ENCODE measurements around the gene ARHGAP10. TPM values are rescaled to one million over a fixed set of nuclear protein-coding genes. Genes with fewer than 3 reads are reported as not detected.
A peak's percentile ranks its signal among the peaks of the same experiment; 100 is the strongest.

Gene ARHGAP10
- total RNA-seq, 1 donor from 2014 or later: 20.2 TPM

- H4K20me1 ChIP-seq (ENCODE audit: low read depth): no peaks in the 10 kb centered on the region
- no peak overlapping the region for H3K4me3 ChIP-seq
- peaks cover 10% of the 10 kb centered on the region for H3K9me3 Mint-ChIP-seq
- H3K4me2 ChIP-seq: peak overlapping the region; percentile 47
- H3K36me3 ChIP-seq: no peaks in the 10 kb centered on the region
- H3K27me3 Mint-ChIP-seq (ENCODE audit: insufficient read depth, low read depth): peaks cover 6% of the 10 kb centered on the region
- H3K36me3 Mint-ChIP-seq: peaks cover 5% of the 10 kb centered on the region
- peak overlapping the region; percentile 62 for H3K27ac Mint-ChIP-seq
- H3K79me2 ChIP-seq (ENCODE audit: low read depth): no peaks in the 10 kb centered on the region
- no peak for DNase-seq (ENCODE audit: low spot score)
- no peaks in the 10 kb centered on the region for H3K9me3 ChIP-seq (ENCODE audit: low read depth)
- H3K4me1 Mint-ChIP-seq: peaks cover 40% of the 10 kb centered on the region
- no peak overlapping the region for H3K27ac ChIP-seq
- H3K9ac ChIP-seq: no peak overlapping the region
- H3K27me3 ChIP-seq: no peaks in the 10 kb centered on the region
- H3F3A ChIP-seq (ENCODE audit: low read depth): peaks cover 12% of the 10 kb centered on the region
- peaks cover 38% of the 10 kb centered on the region for H3K4me1 ChIP-seq
- H3K4me3 Mint-ChIP-seq: no peak overlapping the region
- H2AFZ ChIP-seq (replicated peaks): no peak overlapping the region
- TF ChIP-seq EZH2phosphoT487 (IDR thresholded peaks at IDR 0.05) (no peak), EZH2 (IDR thresholded peaks at IDR 0.05) (no peak)
- TF ChIP-seq, protein P1, sequence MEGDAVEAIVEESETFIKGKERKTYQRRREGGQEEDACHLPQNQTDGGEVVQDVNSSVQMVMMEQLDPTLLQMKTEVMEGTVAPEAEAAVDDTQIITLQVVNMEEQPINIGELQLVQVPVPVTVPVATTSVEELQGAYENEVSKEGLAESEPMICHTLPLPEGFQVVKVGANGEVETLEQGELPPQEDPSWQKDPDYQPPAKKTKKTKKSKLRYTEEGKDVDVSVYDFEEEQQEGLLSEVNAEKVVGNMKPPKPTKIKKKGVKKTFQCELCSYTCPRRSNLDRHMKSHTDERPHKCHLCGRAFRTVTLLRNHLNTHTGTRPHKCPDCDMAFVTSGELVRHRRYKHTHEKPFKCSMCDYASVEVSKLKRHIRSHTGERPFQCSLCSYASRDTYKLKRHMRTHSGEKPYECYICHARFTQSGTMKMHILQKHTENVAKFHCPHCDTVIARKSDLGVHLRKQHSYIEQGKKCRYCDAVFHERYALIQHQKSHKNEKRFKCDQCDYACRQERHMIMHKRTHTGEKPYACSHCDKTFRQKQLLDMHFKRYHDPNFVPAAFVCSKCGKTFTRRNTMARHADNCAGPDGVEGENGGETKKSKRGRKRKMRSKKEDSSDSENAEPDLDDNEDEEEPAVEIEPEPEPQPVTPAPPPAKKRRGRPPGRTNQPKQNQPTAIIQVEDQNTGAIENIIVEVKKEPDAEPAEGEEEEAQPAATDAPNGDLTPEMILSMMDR (IDR thresholded peaks at IDR 0.05): no peak
Measured at GRCh38 chr4:147987252-147987651, 255.4 kb downstream of the ARHGAP10 start.

- Histone ChIP-seq H3K27ac (peak overlapping the region; percentile 46), H3K79me2 (ENCODE audit: low read depth) (no peaks in the 10 kb centered on the region), H3K9ac (no peak overlapping the region), H3K4me2 (peak overlapping the region; percentile 7), H3K36me3 (no peaks in the 10 kb centered on the region), H3K9me3 (ENCODE audit: low read depth) (no peaks in the 10 kb centered on the region), H3F3A (ENCODE audit: low read depth) (peaks cover 14% of the 10 kb centered on the region), H2AFZ (replicated peaks) (no peak overlapping the region), H3K27me3 (no peaks in the 10 kb centered on the region), H3K4me3 (no peak overlapping the region), H3K4me1 (peaks cover 31% of the 10 kb centered on the region), H4K20me1 (ENCODE audit: low read depth) (no peaks in the 10 kb centered on the region)
- TF ChIP-seq EZH2phosphoT487 (IDR thresholded peaks at IDR 0.05): no peak
- no peak for TF ChIP-seq EZH2 (IDR thresholded peaks at IDR 0.05)
- TF ChIP-seq, protein P1 (IDR thresholded peaks at IDR 0.05): no peak
- Mint-ChIP-seq H3K36me3 (no peaks in the 10 kb centered on the region), H3K4me3 (no peak overlapping the region), H3K27me3 (ENCODE audit: insufficient read depth, low read depth) (peaks cover 2% of the 10 kb centered on the region), H3K27ac (peak overlapping the region; percentile 90), H3K9me3 (no peaks in the 10 kb centered on the region), H3K4me1 (peaks cover 45% of the 10 kb centered on the region)
- peak; percentile 60 for DNase-seq (ENCODE audit: low spot score)
Measured at GRCh38 chr4:147991543-147992283, 259.8 kb downstream of the ARHGAP10 start.

DNA sequence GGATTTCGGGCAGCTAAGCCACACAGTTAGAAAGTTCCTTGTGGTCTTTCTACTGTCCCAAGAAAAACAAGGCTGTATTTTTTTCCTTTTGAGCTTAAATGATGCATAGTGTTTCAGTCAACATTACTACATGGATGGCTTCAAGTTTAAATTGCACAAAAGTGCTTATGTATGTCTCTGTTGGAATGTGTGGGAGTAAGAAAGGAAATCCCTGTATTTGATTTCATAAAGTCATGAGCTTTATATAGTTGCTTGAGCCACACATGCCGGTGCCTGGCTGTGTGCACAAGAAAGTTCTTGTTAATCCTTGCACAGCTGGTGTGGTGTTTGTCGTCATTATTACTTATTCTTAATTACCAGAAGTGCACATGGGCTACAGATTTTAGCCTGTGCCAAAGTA, 262.2 kb downstream of the ARHGAP10 start:
- no peak overlapping the region for H3K27ac Mint-ChIP-seq
- TF ChIP-seq EZH2phosphoT487 (IDR thresholded peaks at IDR 0.05) (no peak), EZH2 (IDR thresholded peaks at IDR 0.05) (no peak)
- TF ChIP-seq, protein P1 (IDR thresholded peaks at IDR 0.05): no peak
- H3K27ac ChIP-seq: no peak overlapping the region
- H3K4me1 ChIP-seq: peaks cover 19% of the 10 kb centered on the region
- H3K4me3 ChIP-seq: no peak overlapping the region
- no peaks in the 10 kb centered on the region for H4K20me1 ChIP-seq (ENCODE audit: low read depth)
- H3K9me3 Mint-ChIP-seq: no peaks in the 10 kb centered on the region
- no peak overlapping the region for H3K4me2 ChIP-seq
- H3K4me3 Mint-ChIP-seq: no peak overlapping the region
- H2AFZ ChIP-seq (replicated peaks): no peak overlapping the region
- H3K27me3 Mint-ChIP-seq (ENCODE audit: insufficient read depth, low read depth): peaks cover 2% of the 10 kb centered on the region
- no peak for DNase-seq (ENCODE audit: low spot score)
- H3K79me2 ChIP-seq (ENCODE audit: low read depth): no peaks in the 10 kb centered on the region
- H3K4me1 Mint-ChIP-seq: peaks cover 32% of the 10 kb centered on the region
- no peaks in the 10 kb centered on the region for H3K36me3 ChIP-seq
- H3F3A ChIP-seq (ENCODE audit: low read depth): peaks cover 14% of the 10 kb centered on the region
- no peaks in the 10 kb centered on the region for H3K27me3 ChIP-seq
- H3K9me3 ChIP-seq (ENCODE audit: low read depth): no peaks in the 10 kb centered on the region
- no peaks in the 10 kb centered on the region for H3K36me3 Mint-ChIP-seq
- no peak overlapping the region for H3K9ac ChIP-seq

Measured in neural progenitor cell (in vitro differentiated cells).